HepG2 (cell line): ENCODE data around the gene VSIG10L2.

Experiments used
- DNMT1 ChIP-seq: sonication (generic); formaldehyde crosslinking; IDR thresholded peaks from 2 replicates; pipeline ENCODE4 v1.5.1; 2020; ENCODE audit warnings: mild to moderate bottlenecking, missing genetic modification reagents
- GZF1 ChIP-seq: sonication (generic); formaldehyde crosslinking; IDR thresholded peaks from 2 replicates; pipeline ENCODE4 v1.5.1; 2020; ENCODE audit warnings: mild to moderate bottlenecking, missing genetic modification reagents
- HNRNPLL ChIP-seq: fragments of 200-400 bp; formaldehyde crosslinking; IDR thresholded peaks from 2 replicates; pipeline ENCODE4 v1.6.1; 2017; ENCODE audit warnings: mild to moderate bottlenecking, low read depth, low read length; ENCODE audit not compliant: poor library complexity, severe bottlenecking
- ZNF350 ChIP-seq: sonication (generic); formaldehyde crosslinking; IDR thresholded peaks from 2 replicates; pipeline ENCODE4 v1.4.0; 2020; ENCODE audit warnings: mild to moderate bottlenecking, low read depth, missing genetic modification reagents, borderline replicate concordance
- TF ChIP-seq, protein P1 (sequence below): sonication (generic); formaldehyde crosslinking; IDR thresholded peaks from 2 replicates; pipeline ENCODE4 v1.4.0; 2020; ENCODE audit warnings: mild to moderate bottlenecking, missing genetic modification reagents
- TF ChIP-seq, protein P2 (sequence below): sonication (generic); formaldehyde crosslinking; IDR thresholded peaks from 2 replicates; pipeline ENCODE4 v1.8.0; 2022; ENCODE audit warnings: mild to moderate bottlenecking, missing genetic modification reagents, borderline replicate concordance
- TF ChIP-seq, protein P3 (sequence below): sonication (generic); formaldehyde crosslinking; IDR thresholded peaks from 2 replicates; pipeline ENCODE4 v1.4.0; 2020; ENCODE audit warnings: missing genetic modification reagents, borderline replicate concordance

DNA sequence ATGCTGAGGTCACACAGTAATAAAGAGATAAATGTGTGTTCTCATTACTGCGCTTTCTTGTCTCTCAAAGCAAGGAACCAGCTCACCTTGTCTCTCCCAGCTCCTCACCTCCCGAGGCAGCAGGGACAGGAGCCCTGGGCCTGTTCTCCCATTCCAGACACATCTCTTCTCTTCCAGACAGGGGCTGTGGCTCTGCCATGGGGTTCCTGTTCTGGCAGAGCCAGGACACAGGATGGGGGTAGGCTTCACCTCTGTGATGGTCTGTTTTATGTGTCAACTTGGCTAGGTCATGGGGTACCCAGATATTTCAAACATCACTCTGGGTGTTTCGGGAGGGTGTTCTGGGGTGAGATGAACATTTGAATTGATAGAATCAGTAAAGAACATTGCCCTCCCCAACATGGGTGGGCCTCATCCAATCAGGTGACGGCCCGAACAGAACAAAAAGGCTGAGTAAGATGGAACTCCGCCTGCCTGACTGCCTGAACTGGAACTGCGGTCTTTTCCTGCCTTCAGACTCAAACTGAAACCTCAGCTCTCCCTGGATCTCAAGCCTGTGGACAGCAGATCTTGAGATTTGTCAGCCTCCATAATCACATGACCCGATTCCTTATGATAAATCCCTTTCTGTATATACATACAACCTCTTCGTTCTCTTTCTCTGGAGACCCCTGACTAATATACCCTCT lies 2.0 kb upstream of the VSIG10L2 start:
- no peak for TF ChIP-seq ZNF350 (CRISPR knock-in tag)
- TF ChIP-seq HNRNPLL = no peak
- TF ChIP-seq, protein P1, sequence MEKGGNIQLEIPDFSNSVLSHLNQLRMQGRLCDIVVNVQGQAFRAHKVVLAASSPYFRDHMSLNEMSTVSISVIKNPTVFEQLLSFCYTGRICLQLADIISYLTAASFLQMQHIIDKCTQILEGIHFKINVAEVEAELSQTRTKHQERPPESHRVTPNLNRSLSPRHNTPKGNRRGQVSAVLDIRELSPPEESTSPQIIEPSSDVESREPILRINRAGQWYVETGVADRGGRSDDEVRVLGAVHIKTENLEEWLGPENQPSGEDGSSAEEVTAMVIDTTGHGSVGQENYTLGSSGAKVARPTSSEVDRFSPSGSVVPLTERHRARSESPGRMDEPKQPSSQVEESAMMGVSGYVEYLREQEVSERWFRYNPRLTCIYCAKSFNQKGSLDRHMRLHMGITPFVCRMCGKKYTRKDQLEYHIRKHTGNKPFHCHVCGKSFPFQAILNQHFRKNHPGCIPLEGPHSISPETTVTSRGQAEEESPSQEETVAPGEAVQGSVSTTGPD (CRISPR knock-in tag) = no peak
- no peak for TF ChIP-seq DNMT1 (CRISPR knock-in tag)
- TF ChIP-seq, protein P2, sequence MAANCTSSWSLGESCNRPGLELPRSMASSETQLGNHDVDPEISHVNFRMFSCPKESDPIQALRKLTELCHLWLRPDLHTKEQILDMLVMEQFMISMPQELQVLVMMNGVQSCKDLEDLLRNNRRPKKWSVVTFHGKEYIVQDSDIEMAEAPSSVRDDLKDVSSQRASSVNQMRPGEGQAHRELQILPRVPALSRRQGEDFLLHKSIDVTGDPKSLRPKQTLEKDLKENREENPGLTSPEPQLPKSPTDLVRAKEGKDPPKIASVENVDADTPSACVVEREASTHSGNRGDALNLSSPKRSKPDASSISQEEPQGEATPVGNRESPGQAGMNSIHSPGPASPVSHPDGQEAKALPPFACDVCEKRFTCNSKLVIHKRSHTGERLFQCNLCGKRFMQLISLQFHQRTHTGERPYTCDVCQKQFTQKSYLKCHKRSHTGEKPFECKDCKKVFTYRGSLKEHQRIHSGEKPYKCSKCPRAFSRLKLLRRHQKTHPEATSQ = no peak
- TF ChIP-seq, protein P3, sequence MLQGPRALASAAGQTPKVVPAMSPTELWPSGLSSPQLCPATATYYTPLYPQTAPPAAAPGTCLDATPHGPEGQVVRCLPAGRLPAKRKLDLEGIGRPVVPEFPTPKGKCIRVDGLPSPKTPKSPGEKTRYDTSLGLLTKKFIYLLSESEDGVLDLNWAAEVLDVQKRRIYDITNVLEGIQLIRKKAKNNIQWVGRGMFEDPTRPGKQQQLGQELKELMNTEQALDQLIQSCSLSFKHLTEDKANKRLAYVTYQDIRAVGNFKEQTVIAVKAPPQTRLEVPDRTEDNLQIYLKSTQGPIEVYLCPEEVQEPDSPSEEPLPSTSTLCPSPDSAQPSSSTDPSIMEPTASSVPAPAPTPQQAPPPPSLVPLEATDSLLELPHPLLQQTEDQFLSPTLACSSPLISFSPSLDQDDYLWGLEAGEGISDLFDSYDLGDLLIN (CRISPR knock-in tag) = no peak
- no peak for TF ChIP-seq GZF1
